Sigmoid colon (tissue), 7 donors: ENCODE data around the gene SDHAF2. TPM values are rescaled to one million over a fixed set of nuclear protein-coding genes. Genes with fewer than 3 reads are reported as not detected.
"Not testable (repeated sequence)": the region's sequence is repeated elsewhere in the genome, so short reads cannot be mapped to it uniquely, and the experiment has no call there.

Experiments
- DNase-seq: peaks from one replicate; pipeline ENCODE4 v3.0.0-alpha.2; 2019
- H3K27ac ChIP-seq, 4 donors: fragments of 200-600 bp; sonication (generic); one replicate each; pipeline ENCODE4 v1.5.1; 2016 to 2019; ENCODE audit warnings: mild to moderate bottlenecking in 1 of 4
- H3K27me3 ChIP-seq, 3 donors: fragments of 200-600 bp; sonication (generic); one replicate each; pipeline ENCODE4 v1.5.1; 2019; ENCODE audit warnings: mild to moderate bottlenecking in 1 of 3
- H3K36me3 ChIP-seq, 4 donors: fragments of 200-600 bp; sonication (generic); one replicate each; pipeline ENCODE4 v1.5.1; 2016 to 2019
- H3K4me1 ChIP-seq, 4 donors: fragments of 200-600 bp; sonication (generic); one replicate each; pipeline ENCODE4 v1.5.1; 2017 to 2019
- H3K4me3 ChIP-seq, 4 donors: fragments of 200-600 bp; sonication (generic); one replicate each; pipeline ENCODE4 v1.5.1; 2017 to 2019; ENCODE audit warnings: mild to moderate bottlenecking in 2 of 4, moderate library complexity in 1 of 4
- H3K9me3 ChIP-seq, 4 donors: fragments of 200-600 bp in 3 of 4; sonication (generic) in 3 of 4; one replicate each; pipeline versions ENCODE4 v1.5.1 to v1.6.1; 2013 to 2019
- EP300 ChIP-seq, 4 donors: sonication (generic); formaldehyde crosslinking; IDR thresholded peaks; one replicate each; pipeline ENCODE4 v1.6.1; 2017; ENCODE audit warnings: antibody characterized with exemption in 4 of 4
- POLR2A ChIP-seq, 2 donors: fragments of 450-650 bp; IDR thresholded peaks; one replicate each; pipeline ENCODE4 v1.6.1; 2016; ENCODE audit warnings: antibody characterized with exemption in 2 of 2, mild to moderate bottlenecking in 2 of 2, moderate library complexity in 2 of 2
- POLR2AphosphoS5 ChIP-seq, 4 donors: sonication (generic); formaldehyde crosslinking; IDR thresholded peaks; one replicate each; pipeline ENCODE4 v1.6.1; 2017; ENCODE audit warnings: antibody characterized with exemption in 4 of 4
- WGBS, 2 donors: extraction: QIAGEN DNeasy Blood & Tissue Kit; methylation state at CpG; one replicate each; pipeline ENCODE4 v1.1.7; 2013; 5-methylcytosine and 5-hydroxymethylcytosine counted together
- intact Hi-C: fragments of 100-400 bp; cut with DNase I; formaldehyde crosslinking; loops from one replicate; pipeline ENCODE4 v1.15.1; 2023
- polyA plus RNA-seq, 3 donors: library from polyadenylated mRNA; stranded (reverse); fragments of 200-250 nt; gene quantifications; one replicate each; pipeline ENCODE4 v1.2.3, GENCODE V29; 2013
- total RNA-seq, 4 donors: library from RNA; depleted of rRNA; stranded (reverse); fragments of >200 nt; gene quantifications; one replicate each; pipeline ENCODE4 v1.1.0, GENCODE V29; 2016
- TF ChIP-seq, protein P1 (sequence below), 4 experiments: fragments of 450-650 bp in 3 of 4; fragments of 200-600 bp in 1 of 4; IDR thresholded peaks; one replicate each; pipeline ENCODE4 v1.5.1; 2016 to 2019; ENCODE audit warnings: antibody characterized with exemption in 4 of 4, mild to moderate bottlenecking in 3 of 4, moderate library complexity in 2 of 4
- donor health status: healthy with polysubstance abuse.
- donor health status: Bipolar disorder and iron deficiency.
- donor health status: healthy.

SDHAF2 gene
- total and polyA plus RNA-seq, 7 donors = 27.3 to 97.3 (median 61.7) TPM

DNA sequence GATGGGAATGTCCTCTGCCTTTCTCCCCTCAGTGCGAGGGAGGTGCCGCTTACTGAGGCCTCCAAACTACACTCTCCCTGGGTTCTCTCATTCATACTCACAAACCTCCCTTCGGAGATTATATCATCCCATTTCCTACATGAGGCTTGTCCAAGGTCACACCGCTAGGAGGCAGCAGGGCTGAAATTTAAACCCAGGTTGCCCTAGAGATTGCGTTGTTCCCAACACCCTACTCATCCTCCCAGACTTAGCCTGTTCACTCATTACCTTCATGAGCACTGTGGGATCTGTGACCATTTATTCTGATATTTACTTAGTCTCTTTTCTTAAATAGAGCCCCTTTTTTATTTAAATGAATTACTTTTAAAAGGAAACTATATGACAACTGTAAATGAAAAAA is 31.1 kb downstream of the SDHAF2 start:
- Histone ChIP-seq H3K4me3 (no peak overlapping the region), H3K27ac (peak overlapping the region in 3 of 4 donors; percentile 57 to 78 (median 70)), H3K36me3 (no peaks in the 10 kb centered on the region), H3K27me3 (no peaks in the 10 kb centered on the region), H3K9me3 (no peaks in the 10 kb centered on the region), H3K4me1 (peaks cover 0 to 18% (median 15%) of the 10 kb centered on the region in 4 donors)
- intact Hi-C loops = loop anchor here (1.0 kb wide), 1 partner anchor 14 kb away; no protein-coding TSS in a partner anchor
- WGBS, 2 donors = 91 to 93% methylated on average over 5 of the region's 5 CpGs
- no peak for DNase-seq
- no peak for TF ChIP-seq EP300 (IDR thresholded peaks at IDR 0.05)
- TF ChIP-seq, protein P1, sequence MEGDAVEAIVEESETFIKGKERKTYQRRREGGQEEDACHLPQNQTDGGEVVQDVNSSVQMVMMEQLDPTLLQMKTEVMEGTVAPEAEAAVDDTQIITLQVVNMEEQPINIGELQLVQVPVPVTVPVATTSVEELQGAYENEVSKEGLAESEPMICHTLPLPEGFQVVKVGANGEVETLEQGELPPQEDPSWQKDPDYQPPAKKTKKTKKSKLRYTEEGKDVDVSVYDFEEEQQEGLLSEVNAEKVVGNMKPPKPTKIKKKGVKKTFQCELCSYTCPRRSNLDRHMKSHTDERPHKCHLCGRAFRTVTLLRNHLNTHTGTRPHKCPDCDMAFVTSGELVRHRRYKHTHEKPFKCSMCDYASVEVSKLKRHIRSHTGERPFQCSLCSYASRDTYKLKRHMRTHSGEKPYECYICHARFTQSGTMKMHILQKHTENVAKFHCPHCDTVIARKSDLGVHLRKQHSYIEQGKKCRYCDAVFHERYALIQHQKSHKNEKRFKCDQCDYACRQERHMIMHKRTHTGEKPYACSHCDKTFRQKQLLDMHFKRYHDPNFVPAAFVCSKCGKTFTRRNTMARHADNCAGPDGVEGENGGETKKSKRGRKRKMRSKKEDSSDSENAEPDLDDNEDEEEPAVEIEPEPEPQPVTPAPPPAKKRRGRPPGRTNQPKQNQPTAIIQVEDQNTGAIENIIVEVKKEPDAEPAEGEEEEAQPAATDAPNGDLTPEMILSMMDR (IDR thresholded peaks at IDR 0.05) = no peak
- no peak for TF ChIP-seq POLR2AphosphoS5 (IDR thresholded peaks at IDR 0.05)
- TF ChIP-seq POLR2A (IDR thresholded peaks at IDR 0.05) = no peak

DNA sequence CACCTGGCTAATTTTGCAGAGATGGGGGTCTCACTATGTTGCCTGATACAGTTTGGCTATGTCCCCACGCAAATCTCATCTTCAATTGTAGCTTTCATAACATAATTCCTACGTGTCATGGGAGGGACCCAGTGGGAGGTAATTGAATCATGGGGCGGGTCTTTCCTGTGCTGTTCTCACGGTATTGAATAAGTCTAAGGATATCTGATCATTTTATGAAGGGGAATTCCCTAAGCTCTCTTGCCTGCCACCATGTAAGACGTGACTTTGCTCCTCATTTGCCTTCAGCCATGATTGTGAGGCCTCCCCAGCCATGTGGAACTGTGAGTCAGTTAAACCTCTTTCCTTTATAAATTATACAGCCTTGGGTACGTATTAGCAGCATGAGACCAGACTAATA is 37.7 kb downstream of the SDHAF2 start:
- H3K9me3 ChIP-seq, H3K27me3 ChIP-seq, H3K4me1 ChIP-seq, DNase-seq, H3K27ac ChIP-seq, H3K4me3 ChIP-seq, intact Hi-C loops: not testable (repeated sequence)
- WGBS, 2 donors = 64 to 81% methylated on average over 6 of the region's 6 CpGs
- H3K36me3 ChIP-seq = peaks cover 0 to 26% (median 3%) of the 10 kb centered on the region in 4 donors

DNA sequence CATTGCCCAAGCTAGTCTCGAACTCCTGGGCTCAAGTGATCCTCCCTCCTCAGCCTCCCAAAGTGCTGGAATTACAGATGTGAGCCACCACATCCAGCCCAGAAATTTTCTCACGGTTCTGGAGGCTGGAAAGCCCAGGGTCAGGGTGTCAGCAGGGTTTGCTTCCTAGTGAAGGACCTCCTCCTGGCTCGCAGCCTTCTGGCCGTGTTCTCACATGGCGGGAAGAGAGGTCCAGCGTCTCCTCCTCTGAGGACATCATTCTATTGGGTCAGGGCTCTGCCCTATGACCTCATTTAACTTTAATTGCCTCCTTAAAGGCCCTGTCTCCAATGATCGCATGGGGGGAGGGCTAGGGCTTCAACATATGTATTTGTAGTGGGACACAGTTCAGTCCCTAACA is 38.1 kb downstream of the SDHAF2 start:
- H3K36me3 ChIP-seq = peaks cover 0 to 26% (median 3%) of the 10 kb centered on the region in 4 donors
- TF ChIP-seq, protein P1 (IDR thresholded peaks at IDR 0.05) = no peak
- no peak for TF ChIP-seq EP300 (IDR thresholded peaks at IDR 0.05)
- TF ChIP-seq POLR2AphosphoS5 (IDR thresholded peaks at IDR 0.05) = no peak
- TF ChIP-seq POLR2A (IDR thresholded peaks at IDR 0.05) = no peak
- intact Hi-C loops = no loop called here

DNA sequence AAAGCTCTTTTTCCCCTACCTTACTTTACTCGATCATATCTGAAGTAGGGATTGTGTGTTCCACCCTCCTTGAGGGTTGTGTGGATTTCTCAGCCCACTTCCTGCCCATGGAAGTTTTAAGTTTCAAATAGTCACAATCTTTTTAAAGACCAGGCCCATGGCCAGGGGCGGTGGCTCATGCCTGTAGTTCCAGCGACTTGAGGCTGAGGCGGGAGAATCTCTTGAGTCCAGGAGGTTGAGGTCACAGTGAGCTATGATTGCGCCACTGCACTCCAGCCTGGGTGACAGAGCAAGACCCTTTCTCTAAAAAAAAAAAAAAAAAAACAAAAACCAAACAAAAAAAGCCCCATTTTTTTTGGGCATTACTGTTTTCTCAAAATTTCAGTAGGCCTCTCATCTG is 42.4 kb downstream of the SDHAF2 start:
- Histone ChIP-seq H3K4me1 (peaks cover 0 to 31% (median 24%) of the 10 kb centered on the region in 4 donors), H3K4me3 (no peak overlapping the region), H3K9me3 (no peaks in the 10 kb centered on the region), H3K36me3 (peaks cover 0 to 26% (median 3%) of the 10 kb centered on the region in 4 donors), H3K27me3 (no peaks in the 10 kb centered on the region), H3K27ac (peak overlapping the region; percentile 68 to 82 (median 74))
- intact Hi-C loops = loop anchor here (2.0 to 10.0 kb wide), 2 partner anchors 25 to 163 kb away; no protein-coding TSS in a partner anchor
- peak; percentile 85 for DNase-seq
- 85 to 90% methylated on average over 5 of the region's 5 CpGs for WGBS, 2 donors
- TF ChIP-seq POLR2AphosphoS5 (IDR thresholded peaks at IDR 0.05) (no peak), EP300 (IDR thresholded peaks at IDR 0.05) (no peak), POLR2A (IDR thresholded peaks at IDR 0.05) (no peak)
- TF ChIP-seq, protein P1 (IDR thresholded peaks at IDR 0.05) = no peak

More for the DNA sequence above, 38.1 kb downstream of the SDHAF2 start:
- no peaks in the 10 kb centered on the region for H3K27me3 ChIP-seq
- H3K4me1 ChIP-seq = peaks cover 0 to 13% (median 10%) of the 10 kb centered on the region in 4 donors
- H3K27ac ChIP-seq = no peak overlapping the region
- DNase-seq = no peak
- no peaks in the 10 kb centered on the region for H3K9me3 ChIP-seq
- 84 to 86% methylated on average over 7 of the region's 7 CpGs for WGBS, 2 donors
- H3K4me3 ChIP-seq = no peak overlapping the region

DNA sequence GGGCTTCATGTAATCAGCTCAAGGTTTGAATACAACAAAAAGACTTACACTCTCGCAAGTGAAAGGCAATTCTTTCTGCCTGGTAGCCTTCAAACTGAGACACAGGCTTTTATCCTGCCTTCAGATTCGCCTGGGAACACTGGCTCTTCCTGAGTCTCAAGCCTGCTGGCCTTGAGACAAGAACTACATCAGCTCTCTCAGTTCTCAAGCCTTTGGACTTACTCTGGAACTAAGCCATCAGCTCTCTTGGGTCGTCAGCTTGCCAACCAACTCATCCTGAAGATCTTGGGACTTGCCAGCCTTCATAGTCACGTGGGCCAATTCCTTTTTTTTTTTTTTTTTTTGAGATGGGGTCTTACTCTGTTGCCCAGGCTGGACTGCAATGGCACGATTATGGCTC is 42.9 kb downstream of the SDHAF2 start:
- no peak for TF ChIP-seq POLR2A (IDR thresholded peaks at IDR 0.05)
- peak in 3 of 4 donors; percentile 30 to 57 (median 42) for TF ChIP-seq POLR2AphosphoS5 (IDR thresholded peaks at IDR 0.05)
- peak overlapping the region; percentile 68 to 82 (median 74) for H3K27ac ChIP-seq
- no peaks in the 10 kb centered on the region for H3K9me3 ChIP-seq
- H3K27me3 ChIP-seq = no peaks in the 10 kb centered on the region
- DNase-seq = peak; percentile 88
- intact Hi-C loops = loop anchor here (2.0 to 10.0 kb wide), 2 partner anchors 26 to 162 kb away; no protein-coding TSS in a partner anchor
- peaks cover 0 to 26% (median 3%) of the 10 kb centered on the region in 4 donors for H3K36me3 ChIP-seq
- no peak overlapping the region for H3K4me3 ChIP-seq
- 83 to 90% methylated on average over 5 of the region's 5 CpGs for WGBS, 2 donors
- peaks cover 0 to 37% (median 29%) of the 10 kb centered on the region in 4 donors for H3K4me1 ChIP-seq
